GM21526 (cell line): ENCODE data around the gene CYP11A1.

Source experiments
- ATAC-seq: cut with Tn5 transposase; IDR thresholded peaks from one replicate; pipeline ENCODE4 v1.9.1; 2021; ENCODE audit warnings: moderate library complexity; ENCODE audit not compliant: unreplicated experiment, low FRiP score

Gene CYP11A1

DNA sequence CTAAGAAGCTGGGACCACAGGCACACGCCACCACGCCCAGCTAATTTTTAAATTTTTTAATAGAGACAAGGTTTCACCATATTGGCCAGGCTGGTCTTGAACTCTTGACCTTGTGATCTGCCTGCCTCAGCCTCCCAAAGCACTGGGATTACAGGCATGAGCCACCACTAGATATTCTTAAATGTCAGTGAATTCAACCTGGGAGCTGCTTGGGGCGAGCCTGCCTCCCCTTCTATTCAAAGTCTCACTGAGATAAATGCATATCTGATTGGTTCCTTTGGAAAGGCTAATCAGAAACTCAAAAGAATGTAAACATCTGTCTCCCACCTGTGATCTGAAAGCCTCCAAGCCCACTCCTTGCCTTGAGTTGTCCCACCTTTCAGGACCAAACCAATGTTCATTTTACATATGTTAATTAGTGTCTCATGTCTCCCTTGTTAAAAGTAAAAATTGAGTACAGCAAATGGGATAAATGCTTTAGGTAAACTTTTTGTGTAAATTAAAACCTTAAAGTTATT lies 15.0 kb downstream of the CYP11A1 start:
- ATAC-seq: no peak

DNA sequence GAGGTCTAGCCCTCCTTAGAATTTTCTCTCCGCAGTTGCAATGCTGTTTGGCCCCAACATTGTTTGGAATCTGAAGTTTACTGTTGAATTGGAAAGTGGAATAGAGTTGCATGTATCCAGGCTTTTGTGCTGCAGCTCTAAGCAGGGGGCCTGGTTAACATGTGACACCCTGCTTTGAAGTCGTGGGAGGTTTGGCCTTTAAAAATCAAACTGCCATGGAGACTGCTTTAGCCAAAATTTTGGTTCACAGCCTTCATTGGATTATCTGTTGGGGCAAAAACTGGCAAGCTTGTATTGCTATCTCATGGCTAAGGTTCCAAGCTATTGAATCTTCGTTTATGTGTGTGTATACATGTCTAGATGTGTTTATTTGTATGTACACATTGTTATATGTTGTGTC lies 15.8 kb downstream of the CYP11A1 start:
- ATAC-seq: no peak

DNA sequence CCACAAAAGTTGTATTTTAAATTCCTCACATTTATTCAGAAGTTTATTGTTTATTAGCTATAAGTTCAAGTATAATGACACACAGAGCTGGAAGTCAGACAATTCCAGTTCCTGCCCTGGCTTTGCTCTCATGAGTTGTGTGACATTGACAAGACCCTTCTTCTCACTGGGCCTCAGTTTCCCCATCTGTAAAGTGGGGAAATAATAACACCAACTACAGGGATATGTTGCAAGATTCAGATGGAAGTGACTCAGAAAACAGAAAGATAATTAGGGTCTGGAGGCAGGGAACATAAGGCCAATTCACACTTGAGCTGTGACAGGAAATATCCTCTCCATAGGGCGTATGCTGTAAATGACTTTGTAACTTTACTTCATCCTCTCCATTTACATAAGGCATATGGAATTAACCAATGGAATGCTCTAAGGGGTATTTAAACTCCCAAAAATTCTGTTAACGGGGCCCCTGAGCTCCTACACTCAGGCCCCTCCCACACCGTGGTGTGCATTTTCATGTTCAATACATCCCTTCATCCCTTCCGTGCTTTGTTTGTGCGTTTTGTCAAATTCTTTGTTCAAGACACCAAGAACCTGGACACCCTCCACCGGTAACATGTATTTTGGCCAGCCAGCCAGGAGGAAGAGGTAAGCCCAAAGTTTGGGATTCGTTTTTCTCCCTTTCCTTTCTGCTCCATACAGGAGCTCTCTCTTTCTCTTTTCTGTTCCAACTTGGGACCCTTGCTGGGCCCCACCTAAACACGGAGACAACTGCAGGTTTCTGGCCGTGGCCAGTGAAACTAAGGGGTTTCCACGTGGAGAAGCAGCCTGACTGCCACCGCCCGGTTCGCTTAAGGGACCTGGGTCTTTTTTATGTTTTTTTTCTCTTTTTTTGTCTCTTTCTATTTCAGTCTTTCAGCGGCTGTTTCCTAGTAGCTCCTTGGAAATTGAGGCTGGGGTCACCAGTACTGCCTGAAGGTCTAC lies 16.9 kb downstream of the CYP11A1 start:
- no peak for ATAC-seq

- ATAC-seq: no peak
These were observed 18.1 kb downstream of the CYP11A1 start for GRCh38 chr15:74349241-74349778.

GRCh38 chr15:74347757-74348250 lies 19.6 kb downstream of the CYP11A1 start:
- ATAC-seq: no peak

DNA sequence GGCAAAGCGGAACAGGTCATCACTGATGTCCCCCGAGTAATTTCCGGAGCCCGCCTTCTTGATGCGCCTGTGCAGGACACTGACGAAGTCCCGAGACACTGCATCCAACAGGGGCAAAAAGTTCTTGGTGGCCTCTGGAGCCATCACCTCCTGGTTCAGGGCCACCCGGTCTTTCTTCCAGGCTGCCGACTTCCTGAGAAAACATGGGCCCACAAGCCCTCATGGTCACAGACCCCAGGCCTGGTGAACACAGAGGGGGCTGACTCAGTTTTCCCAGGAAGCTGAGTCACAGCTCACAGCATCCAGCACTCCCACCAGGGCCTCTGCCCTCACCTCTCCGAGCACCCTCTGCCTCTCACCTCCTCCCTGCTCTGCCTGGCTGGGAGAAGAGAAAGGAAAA lies 22.4 kb downstream of the CYP11A1 start:
- no peak for ATAC-seq

- ATAC-seq: no peak
These were observed 23.7 kb downstream of the CYP11A1 start for GRCh38 chr15:74343797-74344127.

DNA sequence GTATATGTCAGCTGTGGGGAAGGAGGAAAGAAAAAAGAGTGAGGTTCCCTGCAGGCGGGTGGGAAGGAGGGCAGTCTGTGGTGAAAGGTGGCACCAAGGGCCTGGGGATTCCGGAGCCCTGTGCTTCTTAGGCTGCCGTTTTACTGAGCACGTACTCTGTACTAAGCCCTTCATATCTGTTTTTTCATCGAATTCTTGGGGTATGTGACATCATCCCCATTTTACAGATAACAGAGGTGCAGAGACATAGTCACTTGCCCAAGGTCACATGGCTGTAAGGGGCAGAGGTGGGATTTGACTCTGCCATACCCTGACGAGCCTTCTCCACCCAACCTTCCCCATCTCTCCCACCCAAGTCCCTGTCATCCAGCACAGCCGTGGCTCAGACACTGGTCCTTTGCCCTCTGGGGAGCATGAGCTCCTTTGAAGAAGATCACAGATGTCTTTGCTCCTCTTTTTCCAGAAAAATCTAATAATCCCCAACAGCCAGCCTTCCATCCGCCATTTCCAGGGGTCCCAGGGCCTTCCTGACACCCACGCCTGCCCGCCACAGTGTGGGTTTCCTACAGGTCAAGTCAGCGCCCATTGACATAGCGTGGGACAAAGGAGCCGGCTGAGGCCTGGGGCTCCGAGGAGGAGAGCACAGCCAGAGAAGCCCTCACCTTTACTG lies 24.2 kb downstream of the CYP11A1 start:
- ATAC-seq: no peak

- ATAC-seq: no peak
These were observed 27.3 kb downstream of the CYP11A1 start for GRCh38 chr15:74340150-74340549.

- no peak for ATAC-seq
These were observed 28.1 kb downstream of the CYP11A1 start for GRCh38 chr15:74339371-74339770.

DNA sequence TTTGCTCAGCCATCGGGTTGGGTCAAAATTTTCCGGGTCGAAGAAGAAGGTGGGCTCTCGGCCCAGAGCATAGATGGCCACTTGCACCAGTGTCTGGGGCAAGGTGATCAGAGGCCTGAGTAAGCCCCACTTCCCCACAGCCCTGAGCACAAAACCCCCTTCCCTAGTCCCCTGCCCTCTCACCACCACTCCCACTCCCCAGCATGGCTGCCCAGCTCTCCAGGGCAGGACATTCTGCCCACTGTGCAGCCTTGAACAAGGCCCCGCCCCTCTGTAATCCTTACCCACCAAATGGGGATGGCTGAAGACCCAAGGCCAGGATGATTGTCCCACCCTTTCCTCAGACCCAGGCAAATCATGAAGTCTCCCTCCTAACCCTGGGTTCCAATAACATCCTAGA lies 28.8 kb downstream of the CYP11A1 start:
- no peak for ATAC-seq

- no peak for ATAC-seq
These were observed 29.7 kb downstream of the CYP11A1 start for GRCh38 chr15:74337607-74338211.

- ATAC-seq: no peak
These were observed 30.3 kb downstream of the CYP11A1 start for GRCh38 chr15:74337146-74337545.

DNA sequence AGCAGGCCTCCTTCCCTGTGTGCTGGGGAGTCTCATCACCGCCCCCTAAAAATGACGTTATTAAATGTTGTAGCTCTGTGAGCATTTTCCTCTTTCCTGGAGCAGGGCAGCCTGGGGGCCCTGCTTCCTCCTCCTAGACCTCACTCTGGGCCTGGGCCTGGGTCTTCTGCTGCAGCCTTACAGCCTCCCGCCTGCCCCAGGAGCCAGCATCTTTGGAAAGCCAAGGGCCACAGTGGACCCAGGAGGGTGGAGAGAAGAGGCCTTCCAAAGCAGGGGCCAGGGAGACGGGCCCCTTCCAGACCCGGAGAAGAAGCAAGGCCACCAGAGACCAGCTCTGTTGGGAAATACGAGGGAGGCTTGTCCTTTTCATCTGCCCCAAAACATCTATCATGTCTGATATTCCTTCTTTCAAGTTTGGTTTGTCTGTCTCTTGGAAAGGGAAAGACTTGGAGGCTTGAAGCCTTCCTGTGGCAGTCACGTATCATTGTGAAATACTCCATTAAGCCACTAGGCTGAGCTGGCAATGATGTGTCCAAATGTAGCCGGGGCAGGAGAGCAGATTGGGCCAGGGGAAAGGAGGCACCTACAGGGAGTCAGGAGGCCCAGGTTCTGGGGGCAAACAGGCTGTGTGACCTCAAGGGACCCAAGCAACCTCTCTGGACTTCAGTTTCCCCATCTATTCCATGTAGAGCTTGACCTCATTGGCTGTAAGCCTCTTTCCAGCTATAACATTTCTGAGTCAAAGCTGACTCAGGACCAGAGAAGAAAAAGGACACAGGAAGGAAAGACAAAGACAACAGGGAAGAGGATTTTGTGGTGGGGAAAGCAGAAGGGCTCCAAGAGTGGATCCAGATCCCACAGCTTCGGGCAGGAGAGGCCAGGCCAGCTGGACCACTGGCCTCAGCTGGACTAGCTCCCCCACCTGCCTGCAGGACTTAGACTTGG lies 31.1 kb downstream of the CYP11A1 start:
- no peak for ATAC-seq

- ATAC-seq: no peak
These were observed 32.0 kb downstream of the CYP11A1 start for GRCh38 chr15:74335396-74335795.

- ATAC-seq: no peak
These were observed 33.3 kb downstream of the CYP11A1 start for GRCh38 chr15:74334127-74334526.

DNA sequence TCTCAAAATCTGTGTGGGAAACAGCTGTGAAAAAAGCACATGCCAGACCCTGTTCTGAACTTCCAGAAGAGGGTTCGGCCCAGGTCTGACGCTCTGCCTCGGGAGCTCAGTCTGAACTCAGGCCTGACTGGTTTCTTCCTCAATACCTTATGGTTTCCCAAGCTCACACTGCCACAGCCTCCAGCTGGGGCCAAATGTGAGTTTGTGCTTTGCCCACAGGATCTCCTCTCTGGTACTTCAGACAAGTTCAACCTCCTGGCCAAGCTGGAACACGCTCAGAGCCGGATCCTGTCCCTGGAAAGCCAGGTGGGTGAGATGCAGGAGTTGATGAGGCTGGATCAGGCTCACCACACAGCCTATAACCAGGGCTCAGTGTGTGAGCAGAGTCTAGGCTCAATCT lies 33.8 kb downstream of the CYP11A1 start:
- ATAC-seq: no peak

DNA sequence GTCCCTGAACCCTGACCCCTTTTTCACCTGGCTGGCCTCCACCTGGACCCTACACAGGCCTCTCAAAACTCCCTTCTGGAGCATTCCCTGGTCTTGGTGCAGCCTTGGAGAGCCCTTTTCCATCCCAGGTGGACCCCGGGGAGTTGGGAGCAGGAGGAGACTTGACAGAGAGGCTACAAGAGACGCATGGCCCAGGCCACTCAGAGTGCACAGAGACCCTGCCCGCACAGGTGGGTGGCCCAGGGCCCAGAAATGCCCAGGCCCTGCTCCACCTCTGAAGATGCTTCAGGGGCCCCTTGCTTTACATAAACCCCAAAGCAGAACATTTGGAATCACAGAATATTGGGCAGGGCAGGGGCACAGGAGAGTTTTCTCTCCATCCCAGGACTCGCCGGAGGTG lies 34.4 kb downstream of the CYP11A1 start:
- no peak for ATAC-seq

DNA sequence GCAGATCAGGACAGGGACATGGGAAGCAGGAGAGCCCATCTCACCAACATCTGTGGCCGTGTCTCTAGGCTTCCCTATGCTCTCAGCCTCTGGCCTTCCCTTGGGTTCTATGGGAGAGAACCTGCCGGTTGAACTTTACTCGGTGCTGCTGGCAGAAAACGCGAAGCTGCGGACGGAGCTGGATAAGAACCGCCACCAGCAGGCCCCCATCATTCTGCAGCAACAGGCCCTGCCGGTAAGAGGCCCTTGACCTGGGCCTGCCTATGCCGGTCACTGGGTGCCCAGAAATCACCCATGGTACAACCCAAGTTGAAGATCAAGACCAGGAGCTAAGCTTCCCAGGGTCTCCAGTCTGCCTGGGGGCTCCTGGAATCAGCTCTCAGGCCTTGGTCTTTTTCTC lies 34.8 kb downstream of the CYP11A1 start:
- no peak for ATAC-seq

DNA sequence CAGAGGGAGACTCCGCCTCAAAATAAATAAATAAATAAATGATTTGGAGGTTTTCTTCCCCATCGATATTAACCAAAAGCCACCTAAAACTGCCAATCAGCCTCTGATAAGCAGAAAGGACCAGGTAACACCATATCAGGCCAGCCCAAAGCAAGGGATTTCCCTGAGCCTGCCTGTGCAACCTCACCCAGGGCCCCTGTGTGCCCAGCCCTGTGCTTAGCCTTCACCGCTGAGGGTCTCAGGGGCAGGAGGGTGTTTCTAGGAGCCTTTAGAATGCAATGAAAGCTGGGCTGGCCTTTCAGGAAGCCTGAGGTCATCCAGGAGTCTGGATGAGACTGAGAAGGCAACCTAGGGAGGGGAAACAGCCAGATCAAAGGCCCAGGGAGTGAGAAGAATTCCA lies 35.4 kb downstream of the CYP11A1 start:
- ATAC-seq: no peak
